Endometrial microvascular endothelial cells (primary cell): ENCODE results near the gene FAM163B. TPM values are rescaled to one million over a fixed set of nuclear protein-coding genes. Genes with fewer than 3 reads are reported as not detected.

Experiments
- in situ Hi-C: cut with HindIII; loops from 2 replicates; pipeline ENCODE4 v1.10.0; 2017; ENCODE audit warnings: low sequenced_read_pairs, low pct_unique_long_range_greater_than_20kb; ENCODE audit errors: inconsistent ontology term
- total RNA-seq: library from RNA; depleted of rRNA; stranded (reverse); fragments of >200 nt; gene quantifications from one replicate; pipeline ENCODE4 v1.2.3, GENCODE V29; 2015; ENCODE audit errors: inconsistent ontology term

FAM163B gene
- not detected for total RNA-seq

- in situ Hi-C loops, result no loop called here
Measured at GRCh38 chr9:133609311-133610098, at the start of gene FAM163B. Gene FAM163B (minus strand): TSS chr9:133609389. CDS start chr9:133580223, 29,166 bp downstream.

GRCh38 chr9:133657120-133657661 lies 48.0 kb upstream of the FAM163B start:
- in situ Hi-C loops, result no loop called here

- in situ Hi-C loops, result no loop called here
Measured at GRCh38 chr9:133656211-133657119, 47.3 kb upstream of the FAM163B start.

GRCh38 chr9:133655701-133656100 lies 46.5 kb upstream of the FAM163B start:
- in situ Hi-C loops, result no loop called here

GRCh38 chr9:133654736-133655657 lies 45.8 kb upstream of the FAM163B start:
- in situ Hi-C loops, result no loop called here

GRCh38 chr9:133653638-133654037 lies 44.4 kb upstream of the FAM163B start:
- in situ Hi-C loops, result no loop called here

GRCh38 chr9:133650026-133650425 lies 40.8 kb upstream of the FAM163B start:
- in situ Hi-C loops, result no loop called here

GRCh38 chr9:133649194-133649593 lies 40.0 kb upstream of the FAM163B start:
- in situ Hi-C loops, result no loop called here

- in situ Hi-C loops, result no loop called here
Measured at GRCh38 chr9:133647765-133648469, 38.7 kb upstream of the FAM163B start.

GRCh38 chr9:133647148-133647547 lies 38.0 kb upstream of the FAM163B start:
- in situ Hi-C loops, result no loop called here

- in situ Hi-C loops, result no loop called here
Measured at GRCh38 chr9:133645021-133645765, 36.0 kb upstream of the FAM163B start.

GRCh38 chr9:133643978-133644760 lies 35.0 kb upstream of the FAM163B start:
- in situ Hi-C loops, result no loop called here

GRCh38 chr9:133643362-133643755 lies 34.2 kb upstream of the FAM163B start:
- in situ Hi-C loops, result no loop called here

- in situ Hi-C loops, result no loop called here
Measured at GRCh38 chr9:133642708-133643361, 33.6 kb upstream of the FAM163B start.

GRCh38 chr9:133641861-133642595 lies 32.8 kb upstream of the FAM163B start:
- in situ Hi-C loops, result no loop called here

- in situ Hi-C loops, result no loop called here
Measured at GRCh38 chr9:133641396-133641655, 32.1 kb upstream of the FAM163B start.
